SU-DHL-6 (cell line): ENCODE measurements around the gene OR5AR1.
"Not testable (repeated sequence)": the region's sequence is repeated elsewhere in the genome, so short reads cannot be mapped to it uniquely, and the experiment has no call there.

Experiments used
- EZH2phosphoT487 ChIP-seq: fragments of 200-600 bp; sonication (generic), shearing (Covaris generic); conservative IDR thresholded peaks from 2 replicates; pipeline ENCODE4 v1.6.1; 2018; ENCODE audit warnings: mild to moderate bottlenecking, antibody characterized with exemption, low read length, moderate library complexity, mixed read lengths
- TF ChIP-seq, protein P1 (sequence below): fragments of 200-600 bp; sonication (generic); IDR thresholded peaks from one replicate; pipeline ENCODE4 v1.5.1; 2017; ENCODE audit warnings: antibody characterized with exemption, mild to moderate bottlenecking, low read length, moderate library complexity; ENCODE audit not compliant: insufficient read depth, poor library complexity, severe bottlenecking

- TF ChIP-seq, protein P1, sequence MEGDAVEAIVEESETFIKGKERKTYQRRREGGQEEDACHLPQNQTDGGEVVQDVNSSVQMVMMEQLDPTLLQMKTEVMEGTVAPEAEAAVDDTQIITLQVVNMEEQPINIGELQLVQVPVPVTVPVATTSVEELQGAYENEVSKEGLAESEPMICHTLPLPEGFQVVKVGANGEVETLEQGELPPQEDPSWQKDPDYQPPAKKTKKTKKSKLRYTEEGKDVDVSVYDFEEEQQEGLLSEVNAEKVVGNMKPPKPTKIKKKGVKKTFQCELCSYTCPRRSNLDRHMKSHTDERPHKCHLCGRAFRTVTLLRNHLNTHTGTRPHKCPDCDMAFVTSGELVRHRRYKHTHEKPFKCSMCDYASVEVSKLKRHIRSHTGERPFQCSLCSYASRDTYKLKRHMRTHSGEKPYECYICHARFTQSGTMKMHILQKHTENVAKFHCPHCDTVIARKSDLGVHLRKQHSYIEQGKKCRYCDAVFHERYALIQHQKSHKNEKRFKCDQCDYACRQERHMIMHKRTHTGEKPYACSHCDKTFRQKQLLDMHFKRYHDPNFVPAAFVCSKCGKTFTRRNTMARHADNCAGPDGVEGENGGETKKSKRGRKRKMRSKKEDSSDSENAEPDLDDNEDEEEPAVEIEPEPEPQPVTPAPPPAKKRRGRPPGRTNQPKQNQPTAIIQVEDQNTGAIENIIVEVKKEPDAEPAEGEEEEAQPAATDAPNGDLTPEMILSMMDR, result not testable (repeated sequence)
- TF ChIP-seq EZH2phosphoT487, result not testable (repeated sequence)
Observed at GRCh38 chr11:56691179-56691578, 27.7 kb downstream of the OR5AR1 start.
